Activated CD8-positive, alpha-beta memory T cell treated with anti-CD3 and anti-CD28 coated beads for 1 hour (primary cell): ENCODE results near the gene LSM14B.
"Not testable (repeated sequence)": the region's sequence is repeated elsewhere in the genome, so short reads cannot be mapped to it uniquely, and the experiment has no call there.

Experiments used
- DNase-seq, 2 donors: peaks; one replicate each; pipeline ENCODE4 v3.0.0-alpha.2; 2020; ENCODE audit warnings: low read depth in 1 of 2; ENCODE audit errors: extremely low read depth in 1 of 2

The LSM14B gene

DNA sequence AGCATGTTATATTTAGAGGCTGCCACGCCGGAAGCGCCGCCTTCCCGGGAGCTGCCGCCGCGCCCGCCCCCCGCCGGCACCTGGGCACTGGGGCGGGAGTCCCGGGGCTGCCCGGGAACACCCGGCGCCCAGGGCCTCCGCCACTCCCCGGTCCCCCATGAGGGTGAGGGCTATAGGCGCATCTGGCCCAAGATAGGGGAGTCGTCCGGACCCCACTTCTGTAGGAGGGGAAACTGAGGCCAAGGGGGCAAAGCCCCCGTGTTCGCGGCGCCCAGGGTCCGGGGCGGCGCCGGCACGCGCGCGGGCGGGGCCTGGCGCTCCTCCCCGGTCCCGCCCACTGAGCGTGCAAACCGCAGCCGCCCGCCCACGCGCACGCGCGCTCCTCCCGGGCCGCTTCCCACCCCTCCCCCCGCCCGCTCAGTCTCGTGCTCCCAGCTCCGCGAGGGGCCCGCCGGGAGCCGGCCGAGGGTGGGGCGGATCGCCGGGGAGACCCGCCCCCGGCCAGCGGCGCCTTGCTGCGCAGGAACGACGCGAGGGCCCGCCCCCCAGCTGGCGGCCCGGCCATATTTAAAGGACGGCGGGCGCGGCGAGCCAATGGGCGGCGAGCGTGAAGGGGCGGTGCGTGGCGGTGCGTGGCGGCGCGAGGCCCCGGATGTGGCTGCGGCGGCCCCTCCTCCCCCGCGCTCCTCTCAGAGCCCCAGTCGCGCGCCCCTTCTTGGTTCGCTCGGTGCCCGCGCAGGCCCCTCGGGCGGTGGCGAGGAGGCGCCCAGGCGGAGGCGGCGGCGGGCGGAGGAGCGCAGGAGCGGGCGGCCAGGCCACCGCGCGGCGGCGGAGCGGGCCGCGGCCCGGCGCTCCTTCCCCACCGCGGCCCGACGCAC lies at the start of gene LSM14B:
TSS of gene LSM14B (plus strand) at position 700 of the 878 bp plus-strand sequence. CDS start 192 bp downstream, outside the sequence.
- DNase-seq = peak; percentile 82 to 96

DNA sequence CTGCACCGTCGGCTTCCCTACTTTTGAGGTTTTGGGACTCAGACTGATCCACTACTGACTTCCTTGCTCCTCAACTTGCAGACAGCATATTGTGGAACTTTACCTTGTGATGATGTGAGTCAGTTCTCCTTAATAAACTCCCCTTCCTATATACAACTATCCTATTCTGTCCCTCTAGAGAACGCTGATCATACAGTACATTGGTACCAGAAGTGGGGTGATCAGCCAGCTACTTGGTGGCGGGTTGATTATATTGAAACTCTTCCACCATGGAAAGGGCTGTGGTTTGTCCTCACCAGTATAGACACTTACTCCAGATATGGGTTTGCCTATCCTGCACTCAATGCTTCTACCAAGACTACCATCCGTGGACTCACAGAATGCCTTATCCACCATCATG lies 49.0 kb upstream of the LSM14B start:
- no peak for DNase-seq

DNA sequence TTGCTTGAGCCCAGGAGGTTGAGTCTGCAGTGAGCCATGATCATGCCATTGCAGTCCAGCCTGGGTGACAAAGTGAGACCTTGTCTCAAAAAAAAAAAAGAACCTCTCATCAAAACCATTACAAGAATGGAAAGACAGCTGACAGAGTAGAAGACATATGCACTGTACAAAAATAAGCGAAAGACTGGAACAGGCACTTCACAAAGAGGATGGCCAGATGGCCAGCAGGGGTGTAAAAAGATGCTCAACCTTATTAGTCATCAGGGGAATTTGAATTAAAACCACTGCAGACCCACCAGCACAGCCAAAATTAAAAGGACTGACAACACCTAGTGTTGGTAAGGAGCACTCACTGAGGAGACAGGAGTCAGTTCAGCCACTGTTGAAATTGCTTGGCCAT lies 43.1 kb upstream of the LSM14B start:
- DNase-seq = no peak

DNA sequence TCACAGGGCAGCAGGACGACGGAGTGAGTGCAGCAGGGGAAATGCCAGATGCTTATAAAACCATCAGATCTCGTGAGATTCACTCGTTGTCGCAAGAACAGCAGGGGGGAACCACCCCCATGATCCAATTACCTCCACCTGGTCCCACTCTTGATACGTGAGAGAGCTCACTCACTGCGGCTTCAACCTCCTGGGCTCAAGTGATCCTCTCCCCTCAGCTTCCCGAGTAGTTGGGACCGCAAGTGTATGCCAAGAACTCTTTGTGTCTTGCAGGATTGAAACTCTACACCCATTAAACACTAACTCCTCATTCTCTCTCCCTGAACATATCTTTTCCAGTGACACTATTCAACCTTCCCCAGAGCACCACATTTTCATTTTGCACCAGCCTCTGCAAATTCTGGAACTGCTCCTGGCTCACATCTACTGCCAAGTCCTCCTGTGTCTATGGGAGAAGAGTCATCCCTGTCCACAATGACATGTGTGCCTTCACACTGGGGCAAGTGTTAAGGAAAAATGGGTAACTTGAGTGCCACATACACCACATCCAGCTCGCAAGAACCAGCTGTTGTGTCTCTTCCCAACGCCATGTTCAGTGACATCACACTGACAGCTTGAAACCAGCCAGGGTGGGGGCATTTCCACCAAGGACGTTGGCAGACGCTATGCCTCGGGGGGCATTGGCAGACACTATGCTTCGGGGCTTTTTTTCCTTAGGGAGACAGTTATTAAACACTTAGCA lies 41.9 kb upstream of the LSM14B start:
- DNase-seq = no peak

DNA sequence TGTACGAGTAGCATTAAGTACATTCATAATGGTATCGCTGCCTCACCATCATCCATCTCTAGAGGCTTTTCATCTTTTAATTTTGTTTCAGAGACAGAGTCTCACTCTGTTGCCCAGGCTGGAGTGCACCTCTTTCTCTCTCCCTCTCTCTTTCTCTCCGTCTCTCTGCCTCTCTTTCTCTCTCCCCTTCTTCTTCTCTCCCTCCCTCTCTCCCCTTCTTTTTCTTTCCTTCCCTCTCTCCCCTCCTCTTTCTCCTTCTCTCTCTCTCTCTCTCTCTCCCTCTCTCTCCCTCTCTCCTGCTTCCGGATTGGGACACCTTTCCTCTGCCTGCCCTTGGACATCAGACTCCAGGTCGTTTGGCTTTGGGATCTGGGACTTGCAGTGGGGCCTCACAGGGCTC lies 39.0 kb upstream of the LSM14B start:
- no peak for DNase-seq

DNA sequence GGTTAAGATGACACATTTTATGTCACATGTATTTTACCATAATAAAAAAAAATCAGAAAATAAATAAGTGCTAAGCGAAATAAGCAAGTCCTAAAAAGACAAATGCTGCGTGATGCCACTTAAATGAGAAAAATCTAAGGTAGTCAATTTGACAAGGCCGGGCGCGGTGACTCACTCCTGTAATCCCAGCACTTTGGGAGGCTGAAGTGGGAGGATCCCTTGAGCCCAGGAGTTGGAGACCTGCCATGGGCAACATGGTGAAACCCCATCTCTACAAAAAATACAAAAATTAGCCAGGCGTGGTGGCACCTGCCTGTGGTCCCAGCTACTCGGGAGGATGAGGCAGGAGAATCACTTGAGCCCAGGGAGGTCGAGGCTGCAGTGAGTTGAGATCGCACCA lies 38.1 kb upstream of the LSM14B start:
- DNase-seq = not testable (repeated sequence)

DNA sequence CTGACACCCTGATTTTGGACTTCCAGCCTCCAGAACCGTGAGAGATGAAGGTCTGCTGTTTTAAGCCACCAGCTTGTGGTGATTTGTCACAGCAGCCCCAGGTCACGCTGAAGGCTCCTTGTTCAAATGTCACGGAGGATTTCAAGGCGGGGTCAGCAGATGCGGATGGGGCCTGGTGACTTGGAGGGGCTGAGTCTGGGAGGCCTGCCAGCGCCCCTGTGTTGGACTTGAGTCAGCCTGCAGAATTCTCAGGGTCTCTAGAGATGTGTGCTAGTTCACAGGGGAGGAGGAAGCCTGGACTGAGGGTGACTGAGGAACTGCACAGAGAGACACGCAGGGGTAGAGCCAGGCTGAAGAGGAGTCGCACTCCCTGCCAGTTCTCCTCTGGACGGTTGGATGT lies 37.1 kb upstream of the LSM14B start:
- DNase-seq = no peak

DNA sequence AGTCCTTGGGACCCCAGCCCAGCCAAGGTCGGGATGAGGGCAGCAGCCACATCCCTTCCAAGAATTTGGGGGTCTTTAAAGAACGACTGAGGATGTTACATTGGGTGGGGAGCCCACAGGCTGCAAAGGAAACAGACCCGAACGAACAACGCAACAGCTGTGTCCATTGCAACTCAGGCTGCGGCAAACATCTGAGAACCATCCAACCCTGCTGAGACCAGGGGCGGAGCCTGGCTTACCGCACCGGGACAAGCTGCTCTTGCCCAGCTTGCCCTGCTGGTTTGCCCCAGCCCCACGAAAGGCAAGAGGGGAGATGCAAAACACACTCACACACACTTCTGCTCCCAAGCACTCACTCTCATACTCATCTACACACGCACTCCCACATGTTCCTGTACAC lies 35.0 kb upstream of the LSM14B start:
- no peak for DNase-seq

DNA sequence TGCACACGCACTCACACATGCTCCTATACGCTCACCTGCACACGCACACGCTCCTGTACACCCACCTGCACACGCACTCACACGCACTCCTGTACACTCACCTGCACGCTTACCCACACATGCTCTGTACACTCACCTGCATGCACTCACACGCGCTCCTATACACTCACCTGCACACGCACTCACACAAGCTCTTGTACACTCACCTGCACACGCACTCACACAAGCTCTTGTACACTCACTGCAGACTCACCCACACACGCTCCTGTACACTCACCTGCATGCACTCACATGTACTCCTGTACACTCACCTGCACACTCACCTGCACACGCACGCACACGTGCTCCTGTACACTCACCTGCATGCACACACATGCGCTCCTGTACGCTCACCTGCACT lies 34.6 kb upstream of the LSM14B start:
- no peak for DNase-seq

DNA sequence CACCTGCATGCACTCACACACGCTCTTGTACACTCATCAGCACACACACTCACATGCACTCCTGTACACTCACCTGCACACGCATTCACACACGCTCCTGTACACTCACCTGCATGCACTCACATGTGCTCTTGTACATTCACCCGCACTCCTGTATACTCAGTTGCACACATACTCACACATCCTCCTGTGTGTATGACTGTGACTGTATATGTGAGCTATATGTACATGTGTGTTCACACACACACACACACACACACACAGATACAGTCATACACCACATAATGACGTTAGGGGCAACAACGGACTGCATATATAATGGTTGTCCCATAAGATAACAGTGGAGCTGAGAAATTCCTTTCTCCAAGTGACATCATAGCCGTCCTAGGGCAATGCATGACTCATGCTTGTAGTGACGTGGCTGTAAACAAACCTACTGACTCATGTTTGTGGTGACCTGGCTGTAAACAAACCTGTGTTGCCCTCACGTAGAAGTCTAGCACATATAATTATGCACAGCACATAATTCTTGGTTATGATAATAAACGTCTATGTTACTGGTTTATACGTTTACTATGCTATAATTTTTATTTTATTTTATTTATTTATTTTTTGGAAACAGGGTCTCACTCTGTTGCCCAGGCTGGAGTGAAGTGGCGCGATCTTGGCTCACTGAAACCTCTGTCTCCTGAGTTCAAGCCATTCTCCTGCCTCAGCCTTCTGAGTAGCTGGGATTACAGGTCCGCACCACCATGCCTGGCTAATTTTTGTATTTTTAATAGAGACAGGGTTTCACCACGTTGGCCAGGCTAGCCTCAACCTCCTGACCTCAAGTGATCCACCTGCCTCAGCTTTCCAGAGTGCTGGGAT lies 33.8 kb upstream of the LSM14B start:
- DNase-seq = no peak

DNA sequence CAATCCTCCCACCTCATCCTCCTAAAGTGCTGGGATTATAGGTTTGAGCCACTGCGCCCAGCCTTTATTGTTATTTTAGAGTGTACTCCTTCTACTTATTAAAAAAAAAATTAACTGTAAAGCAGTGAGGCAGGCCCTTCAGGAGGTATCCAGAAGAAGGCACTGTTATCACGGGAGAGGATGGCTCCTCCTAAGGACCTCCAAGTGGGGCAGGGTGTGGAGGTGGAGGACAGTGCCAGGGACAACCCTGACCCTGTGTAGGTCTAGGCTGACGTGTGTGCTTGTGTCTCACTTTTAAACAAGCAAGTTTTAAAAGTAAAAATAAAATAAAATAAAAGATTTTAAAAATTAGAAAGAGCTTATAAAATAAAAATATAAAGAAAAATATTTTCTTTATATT lies 32.9 kb upstream of the LSM14B start:
- DNase-seq = no peak

DNA sequence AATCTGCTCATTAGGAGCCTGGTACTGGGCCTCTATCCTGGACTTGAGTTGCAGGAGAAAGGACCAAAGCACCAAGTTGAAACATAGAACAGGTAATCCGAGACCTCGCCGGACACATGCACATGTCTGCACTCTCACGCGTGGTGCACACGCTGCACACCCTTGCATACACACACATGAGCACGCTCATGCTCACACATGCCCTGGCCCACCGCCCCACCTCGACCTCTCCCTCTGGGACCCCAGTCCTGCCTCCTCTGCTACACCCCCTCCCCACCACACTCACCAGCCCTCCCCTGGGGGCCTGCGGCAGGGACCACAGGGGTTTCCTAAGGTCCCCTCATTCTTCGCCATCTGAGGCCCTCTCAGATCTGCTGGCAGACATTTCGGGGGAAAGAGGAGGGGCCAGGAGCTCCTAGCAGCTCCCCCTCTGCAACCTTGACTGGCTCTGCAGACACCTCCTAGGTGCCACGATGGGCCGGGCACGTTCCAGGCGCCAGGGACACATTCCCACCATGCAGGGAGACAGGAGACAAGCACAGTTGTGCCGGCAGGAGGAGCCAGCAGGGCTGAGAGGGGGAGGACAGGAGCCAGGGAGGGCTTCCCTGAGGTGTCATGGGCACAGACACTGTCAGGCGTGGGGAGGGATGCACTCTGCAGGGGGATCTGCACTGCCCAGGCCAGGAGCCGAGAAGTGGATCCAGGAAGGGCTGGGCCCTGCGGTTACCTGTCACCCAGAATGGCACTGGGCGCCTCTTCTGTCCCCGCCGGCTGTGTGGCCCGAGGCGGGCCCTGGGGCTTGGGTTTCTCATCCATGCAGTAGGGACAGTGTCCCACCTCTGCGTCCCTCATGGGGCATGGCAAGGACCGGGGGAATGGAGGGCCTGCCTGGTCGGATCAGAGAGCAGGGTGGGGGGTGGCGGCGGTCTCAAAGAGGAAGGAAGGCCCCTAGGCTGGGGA lies 25.6 kb upstream of the LSM14B start:
- DNase-seq = no peak

DNA sequence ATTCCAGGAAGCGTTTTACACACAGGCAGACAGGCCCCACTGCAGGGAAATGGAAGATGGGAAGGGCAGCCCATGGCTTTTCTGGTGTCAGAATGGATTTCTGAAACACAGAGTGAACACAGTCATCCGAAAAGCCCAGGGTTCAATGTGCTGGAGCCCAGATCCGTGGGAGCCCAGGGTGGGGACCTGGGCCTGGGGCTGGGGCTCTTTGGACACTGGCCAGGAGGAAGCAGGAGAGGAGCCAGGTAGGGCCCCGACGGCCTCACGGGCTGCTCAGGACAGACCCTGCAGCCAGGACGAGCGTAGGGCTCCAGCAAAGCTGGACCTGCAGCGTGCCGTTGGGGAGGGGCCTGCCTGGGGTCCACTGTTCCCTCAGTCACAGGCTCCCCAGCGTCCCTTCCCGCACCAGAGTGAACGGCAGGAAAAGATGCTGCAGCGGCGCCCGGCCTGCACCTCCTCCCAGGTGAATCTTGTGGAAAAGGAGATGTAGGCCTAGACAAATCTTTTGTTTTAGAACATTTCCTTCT lies 24.3 kb upstream of the LSM14B start:
- no peak for DNase-seq

DNA sequence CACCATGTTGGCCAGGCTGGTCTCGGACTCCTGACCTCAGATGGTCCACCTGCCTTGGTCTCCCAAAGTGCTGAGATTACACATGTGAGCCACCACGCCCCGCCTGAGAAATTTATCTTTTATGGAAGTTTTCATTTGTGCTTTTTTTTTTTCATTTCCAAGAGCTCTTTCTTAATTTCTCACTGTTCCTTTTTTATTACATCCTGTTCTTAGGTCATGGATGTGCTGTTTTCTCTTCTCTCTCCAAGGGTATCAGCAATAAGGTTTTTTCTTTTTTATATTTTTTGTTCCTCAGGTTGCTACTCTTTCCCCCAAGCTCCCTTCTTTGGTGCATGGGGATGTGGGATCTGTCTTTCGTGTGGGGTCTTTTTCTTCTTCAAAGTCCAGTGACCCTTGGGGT lies 21.2 kb upstream of the LSM14B start:
- DNase-seq = no peak

DNA sequence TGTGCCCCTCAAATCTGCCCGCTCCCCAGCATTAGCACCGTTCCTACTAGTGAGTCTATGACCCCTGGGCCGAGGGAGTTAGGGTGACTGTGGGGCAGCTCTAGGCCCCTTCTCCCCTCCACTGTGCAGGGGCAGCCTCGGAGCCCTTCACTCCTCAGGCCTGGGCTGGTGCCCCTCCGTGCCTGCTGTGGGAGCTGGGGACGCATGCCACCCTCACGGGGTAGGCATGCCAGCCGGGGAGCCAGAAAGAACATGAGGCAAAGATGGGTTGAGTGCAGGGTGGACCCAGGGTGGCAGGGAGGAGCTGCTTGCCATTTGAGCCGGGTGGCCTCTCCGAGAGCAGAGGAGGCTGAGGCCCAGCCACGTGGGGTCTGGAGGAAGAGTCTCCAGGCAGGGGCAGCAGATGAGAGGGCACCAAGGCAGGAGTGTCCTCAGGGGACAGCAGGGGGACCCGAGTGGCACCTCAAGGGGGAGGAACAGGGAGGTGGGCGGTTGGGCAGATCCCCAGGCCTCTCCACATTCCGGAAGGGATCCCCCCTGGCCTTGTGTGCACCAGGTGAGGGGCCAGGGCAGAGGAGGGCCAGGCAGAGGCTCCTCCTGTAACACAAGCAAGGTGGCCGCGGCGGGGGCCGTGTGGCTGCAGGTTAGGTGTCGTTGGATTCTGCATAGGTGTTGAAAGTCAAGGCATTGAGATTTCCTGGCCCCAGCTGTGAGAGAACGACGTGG lies 18.6 kb upstream of the LSM14B start:
- no peak for DNase-seq

DNA sequence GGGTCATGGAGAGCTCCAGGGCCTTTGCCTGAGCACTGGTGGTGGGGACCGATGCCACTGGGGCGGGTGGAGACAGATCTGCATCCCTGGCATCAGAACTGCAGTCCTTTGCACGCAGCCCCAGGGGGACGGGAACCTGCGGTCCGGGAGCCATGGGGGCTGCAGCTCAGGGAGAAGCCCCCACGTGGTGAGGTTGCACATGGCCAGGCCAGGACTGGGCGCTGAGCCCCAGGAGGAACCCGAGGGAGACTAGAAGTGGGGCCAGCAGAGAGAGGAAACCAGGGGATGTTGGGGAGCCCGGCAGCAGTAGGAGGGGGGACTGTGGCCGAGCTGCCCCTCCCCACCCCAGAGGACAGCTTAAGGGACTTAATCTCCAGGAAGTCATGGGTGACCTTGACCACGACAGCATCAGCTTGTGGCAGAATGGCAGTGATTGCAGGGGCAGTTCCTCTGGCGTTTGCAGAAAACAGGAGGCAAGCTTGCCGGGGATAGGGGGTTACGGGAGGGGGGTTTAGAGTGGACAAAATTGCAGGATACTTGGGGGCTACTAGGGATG lies 18.0 kb upstream of the LSM14B start:
- no peak for DNase-seq

DNA sequence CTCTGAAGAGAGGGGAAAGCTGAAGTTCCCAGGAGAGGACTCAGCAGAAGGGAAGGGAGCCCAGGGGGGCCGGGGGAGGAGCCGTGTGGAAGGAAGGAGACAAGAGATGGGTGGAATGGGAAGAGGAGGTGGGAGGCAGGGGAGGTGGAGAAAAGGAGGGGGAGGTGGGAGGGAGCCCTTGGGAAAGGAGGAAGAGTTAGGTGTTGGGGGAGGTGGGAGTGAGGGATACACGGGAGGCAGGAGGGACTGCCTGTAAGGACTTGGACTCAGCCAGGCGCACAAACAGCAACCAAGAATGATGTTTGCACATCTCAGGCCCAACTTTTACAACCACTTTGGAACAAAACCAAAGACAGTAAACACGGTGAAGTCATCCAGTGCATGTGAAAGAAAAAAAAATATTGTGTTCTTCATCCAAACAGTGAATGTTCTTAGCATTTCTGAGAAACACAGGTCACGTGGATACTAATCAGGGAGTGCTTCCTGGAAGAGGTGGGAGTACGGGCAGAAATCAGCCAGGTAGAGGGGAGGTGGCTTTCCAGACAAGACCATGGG lies 17.4 kb upstream of the LSM14B start:
- no peak for DNase-seq

DNA sequence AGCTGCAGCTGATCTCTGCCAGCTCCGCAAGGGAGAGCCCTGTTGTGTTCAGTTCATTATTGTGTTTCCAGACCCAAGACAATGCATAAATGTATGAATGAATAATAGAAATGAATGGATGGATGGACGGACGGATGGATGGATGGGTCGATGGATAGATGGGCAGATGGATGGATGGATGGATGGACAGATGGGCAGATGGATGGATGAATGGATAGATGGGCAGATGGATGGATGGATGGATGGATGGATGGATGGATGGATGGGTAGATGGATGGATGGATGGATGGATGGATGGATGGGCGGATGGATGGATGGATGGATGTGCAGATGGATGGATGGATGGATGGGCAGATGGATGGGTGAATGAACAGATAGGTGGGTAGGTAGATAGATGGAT lies 16.7 kb upstream of the LSM14B start:
- no peak for DNase-seq

DNA sequence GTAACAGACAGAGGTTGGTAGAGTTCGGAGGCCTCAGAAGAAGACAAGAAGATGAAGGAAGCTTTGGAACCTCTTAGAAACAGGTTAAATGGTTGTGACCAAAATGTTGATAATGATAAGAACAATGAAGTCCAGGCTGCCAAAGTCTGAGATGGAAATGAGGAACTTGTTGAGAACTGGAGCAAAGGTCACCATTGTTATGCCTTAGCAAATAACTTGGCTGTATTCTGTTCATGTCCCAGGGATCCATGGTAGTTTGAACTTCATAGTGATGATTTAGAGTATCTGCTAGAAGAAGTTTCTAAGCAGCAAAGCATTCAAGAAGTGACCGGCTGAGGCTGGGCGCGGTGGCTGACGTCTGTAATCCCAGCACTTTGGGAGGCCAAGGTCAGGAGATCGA lies 11.1 kb upstream of the LSM14B start:
- DNase-seq = no peak
